Naive thymus-derived CD4-positive, alpha-beta T cell (primary cell): ENCODE data around the gene IL36B. TPM values are rescaled to one million over a fixed set of nuclear protein-coding genes. Genes with fewer than 3 reads are reported as not detected.

ENCODE experiments used
- ATAC-seq: fragments of 150-1000 bp; cut with Tn5 transposase; 2 replicates; pipeline ENCODE4 v1.10.0; 2021; ENCODE audit warnings: mild to moderate bottlenecking, moderate library complexity
- CTCF ChIA-PET: fragments of 350-600 bp; sonication (Branson Sonifier 250); formaldehyde crosslinking; loops from one replicate; lab custom pipeline; 2021; ENCODE audit warnings: antibody characterized with exemption; lab: Charles Lee
- POLR2A ChIA-PET: fragments of 350-600 bp; sonication (Branson Sonifier 250); formaldehyde crosslinking; loops from one replicate; lab custom pipeline; 2021; ENCODE audit warnings: antibody characterized with exemption, inconsistent platforms; lab: Charles Lee
- DNase-seq, 9 donors: peaks; one replicate each; pipeline versions ENCODE4 v3.0.0 to v3.0.0-alpha.2; 2020 to 2022; ENCODE audit warnings: mixed read lengths in 1 of 9
- H3K27ac ChIP-seq: one replicate; pipeline ENCODE4 v1.7.0; 2013; ENCODE audit warnings: mild to moderate bottlenecking, low read depth, low read length, moderate library complexity
- H3K27me3 ChIP-seq, 2 donors: one replicate each; pipeline ENCODE4 v1.7.0; 2013; ENCODE audit warnings: low read length in 2 of 2, mild to moderate bottlenecking in 2 of 2, moderate library complexity in 2 of 2; ENCODE audit not compliant: control insufficient read depth in 2 of 2, insufficient read depth in 2 of 2
- H3K36me3 ChIP-seq, 3 experiments: 1 replicate in 2 of 3; 2 replicates in 1 of 3; pipeline ENCODE4 v1.7.0; 2013; ENCODE audit warnings: low read length in 3 of 3, mild to moderate bottlenecking in 3 of 3, moderate library complexity in 1 of 3; ENCODE audit not compliant: insufficient read depth in 3 of 3, control insufficient read depth in 2 of 3
- H3K4me1 ChIP-seq, 2 donors: one replicate each; pipeline ENCODE4 v1.7.0; 2013; ENCODE audit warnings: low read length in 2 of 2, mild to moderate bottlenecking in 2 of 2, moderate library complexity in 1 of 2; ENCODE audit not compliant: control insufficient read depth in 2 of 2, insufficient read depth in 2 of 2
- H3K4me3 ChIP-seq: 2 replicates; pipeline ENCODE4 v1.7.0; 2013; ENCODE audit warnings: mild to moderate bottlenecking, low read length
- H3K9me3 ChIP-seq, 3 experiments: 1 replicate in 2 of 3; 2 replicates in 1 of 3; pipeline ENCODE4 v1.7.0; 2013; ENCODE audit warnings: low read length in 3 of 3; ENCODE audit not compliant: control insufficient read depth in 2 of 3
- H3K27ac Mint-ChIP-seq, 9 donors: one replicate each; pipeline ENCODE4 v1.8.0; 2020 to 2022; ENCODE audit warnings: mixed read lengths in 9 of 9, mild to moderate bottlenecking in 8 of 9, moderate library complexity in 5 of 9, inconsistent platforms in 2 of 9
- H3K27me3 Mint-ChIP-seq, 5 donors: one replicate each; pipeline ENCODE4 v1.8.0; 2021 to 2022; ENCODE audit warnings: mixed read lengths in 5 of 5, mild to moderate bottlenecking in 1 of 5
- H3K36me3 Mint-ChIP-seq, 5 donors: one replicate each; pipeline ENCODE4 v1.8.0; 2020 to 2022; ENCODE audit warnings: mixed read lengths in 5 of 5, mild to moderate bottlenecking in 3 of 5, inconsistent platforms in 1 of 5
- H3K4me1 Mint-ChIP-seq, 7 donors: one replicate each; pipeline ENCODE4 v1.8.0; 2020 to 2022; ENCODE audit warnings: mixed read lengths in 7 of 7, mild to moderate bottlenecking in 3 of 7, inconsistent platforms in 1 of 7
- H3K4me3 Mint-ChIP-seq, 10 donors: one replicate each; pipeline ENCODE4 v1.8.0; 2020 to 2022; ENCODE audit warnings: mild to moderate bottlenecking in 10 of 10, mixed read lengths in 10 of 10, moderate library complexity in 6 of 10, inconsistent platforms in 2 of 10
- H3K9me3 Mint-ChIP-seq, 11 donors: one replicate each; pipeline ENCODE4 v1.8.0; 2020 to 2022; ENCODE audit warnings: mixed read lengths in 11 of 11, mild to moderate bottlenecking in 4 of 11, inconsistent platforms in 1 of 11, moderate library complexity in 1 of 11
- intact Hi-C, 2 donors: fragments of 100-400 bp; cut with micrococcal nuclease; formaldehyde crosslinking; loops; one replicate each; pipeline ENCODE4 v1.15.1; 2023
- polyA plus RNA-seq, 2 donors: library from polyadenylated mRNA; unstranded; fragments of 300-500 nt; fragmentation: Illumina TruSeq; gene quantifications; one replicate each; pipeline ENCODE4 v1.2.3, GENCODE V29; 2021
- total RNA-seq, 6 experiments: library from RNA in 5 of 6; stranded (reverse) in 5 of 6; gene quantifications; 1 replicate in 5 of 6; 2 replicates in 1 of 6; pipeline ENCODE4 v1.2.3 and lab custom pipeline; 2021 to 2026

The IL36B gene
- total and polyA plus RNA-seq, 7 experiments from 2014 or later: not detected

- H3K9me3 Mint-ChIP-seq: peaks cover 0 to 7% (median 0%) of the 10 kb centered on the region in 11 donors
- no peaks in the 10 kb centered on the region for H3K9me3 ChIP-seq
- no peak overlapping the region for H3K4me3 Mint-ChIP-seq
- ChIA-PET CTCF (no interaction called here), POLR2A (interaction anchor here (0.8 kb wide), 1 partner anchor 342 kb away, joined by 3 read pairs; no protein-coding TSS in a partner anchor)
- H3K27ac ChIP-seq: no peak overlapping the region
- H3K27me3 ChIP-seq: no peaks in the 10 kb centered on the region
- intact Hi-C loops: no loop called here
- no peak for DNase-seq
- peaks cover 0 to 22% (median 0%) of the 10 kb centered on the region in 5 donors for H3K27me3 Mint-ChIP-seq
- H3K4me1 ChIP-seq: peaks cover 0 to 3% of the 10 kb centered on the region in 2 donors
- no peak overlapping the region for H3K27ac Mint-ChIP-seq
- H3K4me3 ChIP-seq: no peak overlapping the region
- ATAC-seq: no peak
- H3K36me3 ChIP-seq: no peaks in the 10 kb centered on the region
- peaks cover 4 to 17% (median 12%) of the 10 kb centered on the region in 7 donors for H3K4me1 Mint-ChIP-seq
- H3K36me3 Mint-ChIP-seq: peaks cover 0 to 4% (median under 1%) of the 10 kb centered on the region in 5 donors
These were observed 17.9 kb upstream of the IL36B start for GRCh38 chr2:113070606-113070975.

GRCh38 chr2:113069676-113070605 is 17.3 kb upstream of the IL36B start:
- DNase-seq: no peak
- ChIA-PET POLR2A (interaction anchor here (0.8 kb wide), 1 partner anchor 341 kb away, joined by 3 read pairs; no protein-coding TSS in a partner anchor), CTCF (no interaction called here)
- Histone ChIP-seq H3K27ac (no peak overlapping the region), H3K4me3 (no peak overlapping the region), H3K4me1 (peaks cover 0 to 3% of the 10 kb centered on the region in 2 donors), H3K9me3 (no peaks in the 10 kb centered on the region), H3K27me3 (no peaks in the 10 kb centered on the region), H3K36me3 (no peaks in the 10 kb centered on the region)
- Mint-ChIP-seq H3K27me3 (peaks cover 0 to 24% (median 0%) of the 10 kb centered on the region in 5 donors), H3K4me3 (no peak overlapping the region), H3K4me1 (peaks cover 2 to 11% (median 7%) of the 10 kb centered on the region in 7 donors), H3K9me3 (peaks cover 0 to 7% (median 0%) of the 10 kb centered on the region in 11 donors), H3K36me3 (peaks cover 0 to 5% (median 3%) of the 10 kb centered on the region in 5 donors), H3K27ac (peak overlapping the region in 2 of 9 donors; percentile 13 to 20)
- intact Hi-C loops: no loop called here
- ATAC-seq: no peak

- Mint-ChIP-seq H3K36me3 (peaks cover 0 to 5% (median 3%) of the 10 kb centered on the region in 5 donors), H3K4me3 (no peak overlapping the region), H3K27me3 (peaks cover 0 to 25% (median 0%) of the 10 kb centered on the region in 5 donors), H3K4me1 (peaks cover 0 to 6% (median 0%) of the 10 kb centered on the region in 7 donors), H3K9me3 (peaks cover 0 to 7% (median 0%) of the 10 kb centered on the region in 11 donors), H3K27ac (no peak overlapping the region)
- ChIA-PET CTCF (no interaction called here), POLR2A (interaction anchor here (0.9 kb wide), 1 partner anchor 41 kb away, joined by 4 read pairs; no protein-coding TSS in a partner anchor)
- no peaks in the 10 kb centered on the region for H3K36me3 ChIP-seq
- no peak for DNase-seq
- no peaks in the 10 kb centered on the region for H3K9me3 ChIP-seq
- intact Hi-C loops: no loop called here
- no peak overlapping the region for H3K27ac ChIP-seq
- no peaks in the 10 kb centered on the region for H3K27me3 ChIP-seq
- H3K4me3 ChIP-seq: no peak overlapping the region
- no peak for ATAC-seq
- H3K4me1 ChIP-seq: no peaks in the 10 kb centered on the region
These were observed 16.2 kb upstream of the IL36B start for GRCh38 chr2:113068706-113069485.

GRCh38 chr2:113068249-113068648 is 15.6 kb upstream of the IL36B start:
- peaks cover 0 to 28% (median 0%) of the 10 kb centered on the region in 5 donors for H3K27me3 Mint-ChIP-seq
- no peak overlapping the region for H3K27ac Mint-ChIP-seq

GRCh38 chr2:113067681-113068080 is 15.0 kb upstream of the IL36B start, which contains the start of gene IL1F10:
Gene IL1F10 (plus strand): TSS chr2:113067970. CDS start chr2:113072739, 4,769 bp downstream.
- intact Hi-C loops: no loop called here
- Mint-ChIP-seq H3K36me3 (peaks cover 0 to 5% (median 3%) of the 10 kb centered on the region in 5 donors), H3K27ac (no peak within 1 kb of the TSS), H3K27me3 (peaks cover 0 to 31% (median 0%) of the 10 kb centered on the region in 5 donors), H3K9me3 (peaks cover 0 to 7% (median 0%) of the 10 kb centered on the region in 11 donors), H3K4me1 (peaks cover 0 to 6% (median 0%) of the 10 kb centered on the region in 7 donors), H3K4me3 (no peak within 1 kb of the TSS)
- Histone ChIP-seq H3K4me1 (no peaks in the 10 kb centered on the region), H3K9me3 (no peaks in the 10 kb centered on the region), H3K4me3 (no peak within 1 kb of the TSS), H3K27me3 (no peaks in the 10 kb centered on the region), H3K27ac (no peak within 1 kb of the TSS), H3K36me3 (no peaks in the 10 kb centered on the region)
- no peak for ATAC-seq
- ChIA-PET CTCF (interaction anchor here (0.7 kb wide), 1 partner anchor 12 kb away, joined by 3 read pairs; no protein-coding TSS in a partner anchor), POLR2A (no interaction called here)
- DNase-seq: no peak

More at GRCh38 chr2:113068249-113068648, 15.6 kb upstream of the IL36B start:
- DNase-seq: no peak
- no peak overlapping the region for H3K4me3 ChIP-seq
- H3K27me3 ChIP-seq: no peaks in the 10 kb centered on the region
- Mint-ChIP-seq H3K4me3 (no peak overlapping the region), H3K9me3 (peaks cover 0 to 7% (median 0%) of the 10 kb centered on the region in 11 donors), H3K4me1 (peaks cover 0 to 6% (median 0%) of the 10 kb centered on the region in 7 donors), H3K36me3 (peaks cover 0 to 5% (median 3%) of the 10 kb centered on the region in 5 donors)
- ChIA-PET CTCF (interaction anchor here (0.7 kb wide), 1 partner anchor 11 kb away, joined by 3 read pairs; no protein-coding TSS in a partner anchor), POLR2A (interaction anchor here (0.9 kb wide), 1 partner anchor 40 kb away, joined by 4 read pairs; no protein-coding TSS in a partner anchor)
- intact Hi-C loops: no loop called here
- no peak for ATAC-seq
- no peaks in the 10 kb centered on the region for H3K9me3 ChIP-seq
- no peaks in the 10 kb centered on the region for H3K36me3 ChIP-seq
- no peak overlapping the region for H3K27ac ChIP-seq
- H3K4me1 ChIP-seq: no peaks in the 10 kb centered on the region

- ChIA-PET POLR2A (no interaction called here), CTCF (no interaction called here)
- no peak overlapping the region for H3K4me3 ChIP-seq
- Mint-ChIP-seq H3K36me3 (peaks cover 0 to 5% (median 3%) of the 10 kb centered on the region in 5 donors), H3K4me3 (no peak overlapping the region), H3K4me1 (peaks cover 0 to 2% (median 0%) of the 10 kb centered on the region in 7 donors), H3K9me3 (peaks cover 0 to 7% (median 0%) of the 10 kb centered on the region in 11 donors), H3K27ac (no peak overlapping the region), H3K27me3 (peaks cover 0 to 27% (median 0%) of the 10 kb centered on the region in 5 donors)
- no peak overlapping the region for H3K27ac ChIP-seq
- H3K4me1 ChIP-seq: no peaks in the 10 kb centered on the region
- intact Hi-C loops: no loop called here
- DNase-seq (no peak), ATAC-seq (no peak)
- no peaks in the 10 kb centered on the region for H3K9me3 ChIP-seq
- no peaks in the 10 kb centered on the region for H3K36me3 ChIP-seq
- H3K27me3 ChIP-seq: no peaks in the 10 kb centered on the region
These were observed 12.2 kb upstream of the IL36B start for GRCh38 chr2:113064898-113065297.
